ENCODE data around the gene PRKD3. TPM values are rescaled to one million over a fixed set of nuclear protein-coding genes. Genes with fewer than 3 reads are reported as not detected.
"Not testable (repeated sequence)": the region's sequence is repeated elsewhere in the genome, so short reads cannot be mapped to it uniquely, and the experiment has no call there.

The PRKD3 gene
- total RNA-seq, 1 donor, result 77.9 TPM

GRCh38 chr2:37301408-37301807 lies 23.2 kb downstream of the PRKD3 start:
- H3K4me3 ChIP-seq (ENCODE audit: low read depth, low read length), result no peak overlapping the region
- TF ChIP-seq CTCF (IDR thresholded peaks at IDR 0.05; ENCODE audit: insufficient read depth, low read length), result no peak
- no peak for DNase-seq (ENCODE audit: low read depth)

GRCh38 chr2:37300578-37300977 lies 24.1 kb downstream of the PRKD3 start:
- no peak for TF ChIP-seq CTCF (IDR thresholded peaks at IDR 0.05; ENCODE audit: insufficient read depth, low read length)
- no peak overlapping the region for H3K4me3 ChIP-seq (ENCODE audit: low read depth, low read length)
- peak; percentile 34 for DNase-seq (ENCODE audit: low read depth)

- no peak for TF ChIP-seq CTCF (IDR thresholded peaks at IDR 0.05; ENCODE audit: insufficient read depth, low read length)
- no peak for DNase-seq (ENCODE audit: low read depth)
Observed at GRCh38 chr2:37300146-37300545, 24.5 kb downstream of the PRKD3 start.

GRCh38 chr2:37297632-37298031 lies 27.0 kb downstream of the PRKD3 start:
- DNase-seq (ENCODE audit: low read depth), result no peak
- H3K4me3 ChIP-seq (ENCODE audit: low read depth, low read length), result no peak overlapping the region
- TF ChIP-seq CTCF (IDR thresholded peaks at IDR 0.05; ENCODE audit: insufficient read depth, low read length), result no peak

More at GRCh38 chr2:37300146-37300545, 24.5 kb downstream of the PRKD3 start:
- H3K4me3 ChIP-seq (ENCODE audit: low read depth, low read length), result no peak overlapping the region

- H3K4me3 ChIP-seq (ENCODE audit: low read depth, low read length), result no peak overlapping the region
- no peak for DNase-seq (ENCODE audit: low read depth)
- TF ChIP-seq CTCF (IDR thresholded peaks at IDR 0.05; ENCODE audit: insufficient read depth, low read length), result no peak
Observed at GRCh38 chr2:37295469-37296073, 29.1 kb downstream of the PRKD3 start.

GRCh38 chr2:37294858-37295257 lies 29.8 kb downstream of the PRKD3 start:
- not testable (repeated sequence) for H3K4me3 ChIP-seq (ENCODE audit: low read depth, low read length); DNase-seq (ENCODE audit: low read depth)

- H3K4me3 ChIP-seq (ENCODE audit: low read depth, low read length), result no peak overlapping the region
- no peak for TF ChIP-seq CTCF (IDR thresholded peaks at IDR 0.05; ENCODE audit: insufficient read depth, low read length)
- no peak for DNase-seq (ENCODE audit: low read depth)
Observed at GRCh38 chr2:37291680-37292079, 33.0 kb downstream of the PRKD3 start.

Measured in fibroblast of the aortic adventitia (primary cell).